GM10248 (cell line): ENCODE measurements around the gene FSTL4.

Experiments
- CTCF ChIA-PET: fragments of 300-600 bp; sonication (Branson Sonifier 250); formaldehyde crosslinking; extraction: SDS; loops from one replicate; lab custom pipeline; 2021; ENCODE audit warnings: antibody characterized with exemption; lab: Yijun Ruan, JAX
- POLR2A ChIA-PET: fragments of 350-650 bp; sonication (Branson Sonifier 250); formaldehyde crosslinking; extraction: SDS; loops from one replicate; lab custom pipeline; 2020; ENCODE audit warnings: antibody characterized with exemption; lab: Yijun Ruan, JAX
- DNase-seq: peaks from one replicate; pipeline ENCODE4 v3.0.0; 2012; ENCODE audit errors: extremely low spot score
- TF ChIP-seq, protein P1 (sequence below): IDR thresholded peaks from 2 replicates; pipeline ENCODE4 v1.5.1; 2012; ENCODE audit warnings: mild to moderate bottlenecking, low read depth; ENCODE audit errors: extremely low read depth, missing control alignments, control extremely low read depth

Gene FSTL4

DNA sequence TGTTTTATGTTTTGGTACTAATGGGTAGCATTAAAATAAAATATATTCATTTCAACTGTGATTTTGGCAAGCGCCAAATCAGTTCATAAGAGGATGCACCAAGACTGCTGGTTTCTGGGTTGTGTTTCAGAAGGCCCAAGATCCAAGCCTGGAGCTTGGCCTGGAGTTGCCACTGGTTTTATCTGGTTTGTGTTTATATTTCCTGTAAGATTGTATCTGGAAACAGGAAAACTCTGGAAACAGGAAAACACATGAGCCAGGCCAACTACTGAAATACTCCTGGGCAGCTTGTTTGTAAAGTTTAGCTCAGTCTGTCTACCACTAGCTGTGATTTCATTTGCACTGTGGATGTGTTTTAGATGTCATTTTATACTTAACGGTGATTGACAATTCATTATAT lies 5.5 kb downstream of the FSTL4 start:
- no peak for DNase-seq
- TF ChIP-seq, protein P1, sequence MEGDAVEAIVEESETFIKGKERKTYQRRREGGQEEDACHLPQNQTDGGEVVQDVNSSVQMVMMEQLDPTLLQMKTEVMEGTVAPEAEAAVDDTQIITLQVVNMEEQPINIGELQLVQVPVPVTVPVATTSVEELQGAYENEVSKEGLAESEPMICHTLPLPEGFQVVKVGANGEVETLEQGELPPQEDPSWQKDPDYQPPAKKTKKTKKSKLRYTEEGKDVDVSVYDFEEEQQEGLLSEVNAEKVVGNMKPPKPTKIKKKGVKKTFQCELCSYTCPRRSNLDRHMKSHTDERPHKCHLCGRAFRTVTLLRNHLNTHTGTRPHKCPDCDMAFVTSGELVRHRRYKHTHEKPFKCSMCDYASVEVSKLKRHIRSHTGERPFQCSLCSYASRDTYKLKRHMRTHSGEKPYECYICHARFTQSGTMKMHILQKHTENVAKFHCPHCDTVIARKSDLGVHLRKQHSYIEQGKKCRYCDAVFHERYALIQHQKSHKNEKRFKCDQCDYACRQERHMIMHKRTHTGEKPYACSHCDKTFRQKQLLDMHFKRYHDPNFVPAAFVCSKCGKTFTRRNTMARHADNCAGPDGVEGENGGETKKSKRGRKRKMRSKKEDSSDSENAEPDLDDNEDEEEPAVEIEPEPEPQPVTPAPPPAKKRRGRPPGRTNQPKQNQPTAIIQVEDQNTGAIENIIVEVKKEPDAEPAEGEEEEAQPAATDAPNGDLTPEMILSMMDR, result no peak
- CTCF ChIA-PET, result interaction anchor here (1.3 to 2.3 kb wide), 2 partner anchors 11 to 135 kb away, joined by 3 to 5 read pairs; no protein-coding TSS in a partner anchor
- POLR2A ChIA-PET, result no interaction called here

DNA sequence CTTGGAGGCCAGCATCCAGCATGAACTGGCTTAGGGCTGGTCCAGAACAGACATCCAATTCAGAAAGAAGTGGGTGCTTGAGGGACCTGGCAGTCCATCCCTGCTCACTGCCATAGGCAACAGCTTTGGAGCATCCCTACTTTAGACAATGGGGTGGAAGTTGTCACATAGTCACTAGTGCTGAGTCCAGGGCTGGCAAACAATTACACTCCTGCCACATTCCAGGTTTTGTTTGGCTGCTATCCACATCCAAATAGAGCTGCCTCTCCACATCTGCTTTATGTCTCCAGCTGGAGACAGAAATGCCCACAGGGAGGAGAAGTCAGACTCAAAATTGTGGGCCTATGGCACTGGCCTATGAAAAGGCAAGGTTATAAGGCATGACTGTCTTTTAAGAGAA lies 7.0 kb downstream of the FSTL4 start:
- CTCF ChIA-PET, result interaction anchor here (0.8 to 2.3 kb wide), 2 partner anchors 13 to 15 kb away, joined by 3 to 5 read pairs; no protein-coding TSS in a partner anchor
- POLR2A ChIA-PET, result no interaction called here
- TF ChIP-seq, protein P1, result no peak
- no peak for DNase-seq

DNA sequence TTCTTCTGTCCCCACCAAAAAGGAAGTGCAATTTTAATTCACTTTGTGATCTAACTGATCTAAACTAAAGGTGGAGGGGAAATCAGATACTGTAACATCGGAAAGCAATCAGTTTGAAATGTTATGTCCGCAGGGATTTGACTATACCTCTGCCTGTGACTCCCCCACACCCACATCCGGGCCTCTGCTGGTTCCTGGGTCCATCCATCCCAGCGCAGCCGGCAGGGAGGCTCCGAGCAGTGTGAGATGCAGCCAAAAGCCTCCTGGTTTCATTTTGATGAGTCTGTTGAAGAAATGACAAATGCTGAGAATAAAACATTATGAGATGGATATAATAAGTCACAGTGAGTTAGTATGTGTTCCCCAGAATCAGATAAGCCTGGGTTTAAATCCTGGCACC lies 8.6 kb downstream of the FSTL4 start:
- CTCF ChIA-PET, result no interaction called here
- TF ChIP-seq, protein P1, result no peak
- DNase-seq, result no peak
- POLR2A ChIA-PET, result no interaction called here

DNA sequence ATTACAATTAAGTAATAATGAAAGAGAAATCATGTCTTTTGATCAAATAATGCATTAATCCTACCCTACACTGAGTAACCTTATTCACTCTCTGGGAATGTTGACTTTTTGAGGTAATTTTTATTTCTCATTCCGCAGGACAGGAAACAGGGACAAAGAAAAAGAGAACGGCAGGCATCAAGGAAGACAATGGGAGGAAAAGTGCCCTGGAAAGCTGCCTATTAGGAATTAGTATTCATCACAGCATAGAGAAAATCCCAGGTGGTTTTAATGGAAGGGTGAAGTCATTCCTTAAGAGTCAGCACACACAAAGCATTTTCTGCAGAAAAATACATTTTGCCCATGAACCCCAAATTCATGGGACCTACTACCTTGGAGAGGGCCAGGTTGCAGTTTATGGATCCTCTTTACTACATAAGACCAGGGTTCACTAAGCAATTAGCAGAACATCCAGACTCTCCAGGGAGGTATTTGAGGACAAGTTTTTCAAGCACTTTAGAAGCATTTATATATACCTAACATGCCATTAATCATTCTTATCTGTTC lies 9.4 kb downstream of the FSTL4 start:
- CTCF ChIA-PET, result interaction anchor here (0.8 kb wide), 1 partner anchor 27 kb away, joined by 3 read pairs; no protein-coding TSS in a partner anchor
- DNase-seq, result no peak

DNA sequence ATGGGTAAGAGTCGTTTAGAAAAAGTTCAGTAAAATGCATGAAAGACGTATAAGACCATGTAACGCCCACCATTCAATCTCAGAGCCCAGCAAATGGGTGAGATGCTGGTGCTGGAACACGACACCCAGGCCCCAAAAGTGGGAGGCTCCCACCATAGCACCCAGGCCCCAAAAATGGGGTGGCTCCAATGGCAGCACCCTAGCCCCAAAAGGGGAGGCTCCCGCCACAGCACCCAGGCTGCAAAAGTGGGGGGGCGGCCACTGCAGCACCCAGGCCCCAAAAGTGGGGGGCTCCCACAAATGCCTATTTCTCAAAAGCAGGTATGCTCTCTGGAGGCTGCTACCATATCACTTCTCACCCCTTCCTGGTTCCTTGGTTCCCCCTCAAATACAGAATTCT lies 12.7 kb downstream of the FSTL4 start:
- TF ChIP-seq, protein P1, result no peak
- POLR2A ChIA-PET, result no interaction called here
- CTCF ChIA-PET, result no interaction called here
- no peak for DNase-seq

More for the DNA sequence above, 9.4 kb downstream of the FSTL4 start:
- POLR2A ChIA-PET, result no interaction called here
- TF ChIP-seq, protein P1, result no peak

DNA sequence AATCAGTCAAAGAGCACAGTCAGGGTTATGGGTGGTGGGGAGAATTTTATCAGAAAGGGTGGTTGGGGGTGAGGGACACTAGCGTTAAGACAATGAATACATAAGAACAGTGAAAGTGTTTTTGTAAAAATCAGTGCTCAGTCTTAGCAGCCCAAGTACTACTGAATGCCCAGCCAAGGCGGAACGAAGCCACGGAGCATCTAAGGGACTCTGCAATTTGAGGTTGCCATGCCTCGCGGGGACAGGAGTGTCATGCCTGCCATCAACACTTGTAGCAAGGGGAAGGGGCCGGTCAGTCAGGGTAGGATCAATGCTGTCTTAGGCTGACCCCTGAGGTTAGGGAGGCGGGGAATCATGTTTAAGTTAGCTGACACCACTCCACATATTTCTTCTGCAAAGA lies 13.3 kb downstream of the FSTL4 start:
- POLR2A ChIA-PET, result no interaction called here
- DNase-seq, result no peak
- TF ChIP-seq, protein P1, result no peak
- CTCF ChIA-PET, result no interaction called here

DNA sequence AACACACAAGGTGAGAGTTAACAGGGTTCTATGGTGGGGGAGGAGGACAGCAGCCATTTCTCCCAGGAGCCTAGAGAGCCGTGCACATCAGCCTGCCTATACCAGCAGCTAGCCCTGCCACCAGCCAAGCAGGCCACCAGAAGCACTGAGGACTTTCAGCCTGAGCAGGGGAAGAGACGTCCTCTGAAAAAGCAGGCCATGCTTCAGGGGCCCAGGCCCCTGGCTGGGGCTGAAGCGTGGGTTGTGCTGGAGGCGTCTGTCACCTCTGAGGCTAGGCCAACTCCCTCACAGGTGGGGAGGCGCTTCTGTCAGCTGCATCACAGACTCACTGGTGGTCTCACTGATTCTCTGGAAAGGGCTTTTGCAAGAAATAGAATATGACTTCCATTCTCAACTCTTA lies 16.3 kb downstream of the FSTL4 start:
- TF ChIP-seq, protein P1, result no peak
- POLR2A ChIA-PET, result no interaction called here
- CTCF ChIA-PET, result no interaction called here
- no peak for DNase-seq
